CD4-positive, alpha-beta T cell treated with Interleukin-4 for 1 hour (primary cell): ENCODE data around the gene CAPN13.

Experiments
- DNase-seq, 2 donors: peaks; one replicate each; pipeline ENCODE4 v3.0.0-alpha.2; 2020 to 2022

Gene CAPN13

GRCh38 chr2:30784682-30785081, 22.6 kb downstream of the CAPN13 start:
- DNase-seq: no peak

- DNase-seq: no peak
Measured at GRCh38 chr2:30781961-30782533, 25.2 kb downstream of the CAPN13 start.

GRCh38 chr2:30781451-30781850, 25.8 kb downstream of the CAPN13 start:
- DNase-seq: no peak

- no peak for DNase-seq
Measured at GRCh38 chr2:30780776-30781330, 26.4 kb downstream of the CAPN13 start.

GRCh38 chr2:30778611-30779010, 28.6 kb downstream of the CAPN13 start:
- DNase-seq: no peak

- DNase-seq: no peak
Measured at GRCh38 chr2:30777661-30778505, 29.4 kb downstream of the CAPN13 start.

- no peak for DNase-seq
Measured at GRCh38 chr2:30776831-30777635, 30.2 kb downstream of the CAPN13 start.

GRCh38 chr2:30775833-30776232, 31.4 kb downstream of the CAPN13 start:
- DNase-seq: no peak

GRCh38 chr2:30772021-30772705, 35.1 kb downstream of the CAPN13 start:
- no peak for DNase-seq

- no peak for DNase-seq
Measured at GRCh38 chr2:30770816-30771576, 36.2 kb downstream of the CAPN13 start.

- DNase-seq: no peak
Measured at GRCh38 chr2:30769891-30770462, 37.3 kb downstream of the CAPN13 start.

- no peak for DNase-seq
Measured at GRCh38 chr2:30769481-30769780, 37.8 kb downstream of the CAPN13 start.

- DNase-seq: no peak
Measured at GRCh38 chr2:30768708-30769480, 38.4 kb downstream of the CAPN13 start.

GRCh38 chr2:30768036-30768686, 39.1 kb downstream of the CAPN13 start:
- no peak for DNase-seq

GRCh38 chr2:30766666-30767065, 40.6 kb downstream of the CAPN13 start:
- no peak for DNase-seq

GRCh38 chr2:30765876-30766470, 41.3 kb downstream of the CAPN13 start:
- no peak for DNase-seq

- DNase-seq: no peak
Measured at GRCh38 chr2:30765191-30765590, 42.1 kb downstream of the CAPN13 start.

GRCh38 chr2:30764021-30764800, 43.0 kb downstream of the CAPN13 start:
- no peak for DNase-seq

- no peak for DNase-seq
Measured at GRCh38 chr2:30763151-30763660, 44.0 kb downstream of the CAPN13 start.
